Mesenteric fat pad (tissue), 1 donor: ENCODE data around the gene FXYD3. TPM values are rescaled to one million over a fixed set of nuclear protein-coding genes. Genes with fewer than 3 reads are reported as not detected.

ENCODE experiments used
- DNase-seq: peaks from one replicate; pipeline ENCODE4 v3.0.0-alpha.2; 2020; ENCODE audit warnings: low spot score
- total RNA-seq: library from RNA; stranded (reverse); fragmentation: NEBNext Ultra II Directional; extraction: Animal tissue kit (Norgen Biotek cat#: 25700); gene quantifications from one replicate; pipeline ENCODE4 v1.2.1, GENCODE V29; 2021
- donor health status: DM: yes; HTN: yes; CAD: no.

FXYD3 gene
- total RNA-seq, 1 donor from 2014 or later: 1.3 TPM

GRCh38 chr19:35105411-35106290, 10.0 kb upstream of the FXYD3 start:
- no peak for DNase-seq

DNA sequence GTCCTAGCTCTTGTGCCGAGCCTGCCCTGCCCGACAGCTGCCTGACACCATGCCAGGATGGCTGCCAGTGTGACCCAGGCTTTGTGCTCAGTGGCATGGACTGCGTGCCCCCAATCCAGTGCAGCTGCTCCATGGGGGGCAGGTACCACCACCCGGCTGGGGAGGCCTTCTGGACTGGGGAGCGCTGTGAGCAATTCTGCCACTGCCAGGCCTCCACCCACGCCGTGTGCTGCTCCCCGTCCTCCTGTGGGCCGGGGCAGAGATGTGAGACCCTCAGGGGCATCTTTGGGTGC, 9.4 kb upstream of the FXYD3 start:
- DNase-seq: no peak

- no peak for DNase-seq
These were observed 8.6 kb upstream of the FXYD3 start for GRCh38 chr19:35106898-35107541.

- DNase-seq: no peak
These were observed 8.1 kb upstream of the FXYD3 start for GRCh38 chr19:35107545-35107944.

DNA sequence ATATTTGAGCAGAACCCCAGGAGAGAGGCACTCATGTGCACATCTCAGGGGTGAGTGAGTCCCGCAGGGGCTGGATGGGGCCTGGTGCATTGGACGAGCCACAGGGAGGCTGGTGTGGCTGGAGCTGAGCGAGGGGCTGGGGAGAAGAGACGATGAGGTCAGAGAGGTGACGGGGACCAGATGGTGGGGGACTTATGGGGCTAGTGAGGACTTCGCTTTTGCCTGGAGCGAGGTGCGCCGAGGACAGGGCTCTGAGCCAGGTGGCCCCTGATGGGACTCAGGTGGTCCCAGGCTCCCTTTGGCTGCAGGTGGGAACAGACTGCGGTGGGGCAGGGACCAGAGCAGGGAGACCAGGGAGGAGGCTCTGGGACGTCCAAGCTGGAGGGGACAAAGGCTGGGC, 6.9 kb upstream of the FXYD3 start:
- no peak for DNase-seq

- DNase-seq: no peak
These were observed 6.1 kb upstream of the FXYD3 start for GRCh38 chr19:35109395-35110112.

GRCh38 chr19:35110974-35111373, 4.6 kb upstream of the FXYD3 start:
- DNase-seq: no peak

GRCh38 chr19:35112995-35113688, 2.5 kb upstream of the FXYD3 start:
- no peak for DNase-seq

DNA sequence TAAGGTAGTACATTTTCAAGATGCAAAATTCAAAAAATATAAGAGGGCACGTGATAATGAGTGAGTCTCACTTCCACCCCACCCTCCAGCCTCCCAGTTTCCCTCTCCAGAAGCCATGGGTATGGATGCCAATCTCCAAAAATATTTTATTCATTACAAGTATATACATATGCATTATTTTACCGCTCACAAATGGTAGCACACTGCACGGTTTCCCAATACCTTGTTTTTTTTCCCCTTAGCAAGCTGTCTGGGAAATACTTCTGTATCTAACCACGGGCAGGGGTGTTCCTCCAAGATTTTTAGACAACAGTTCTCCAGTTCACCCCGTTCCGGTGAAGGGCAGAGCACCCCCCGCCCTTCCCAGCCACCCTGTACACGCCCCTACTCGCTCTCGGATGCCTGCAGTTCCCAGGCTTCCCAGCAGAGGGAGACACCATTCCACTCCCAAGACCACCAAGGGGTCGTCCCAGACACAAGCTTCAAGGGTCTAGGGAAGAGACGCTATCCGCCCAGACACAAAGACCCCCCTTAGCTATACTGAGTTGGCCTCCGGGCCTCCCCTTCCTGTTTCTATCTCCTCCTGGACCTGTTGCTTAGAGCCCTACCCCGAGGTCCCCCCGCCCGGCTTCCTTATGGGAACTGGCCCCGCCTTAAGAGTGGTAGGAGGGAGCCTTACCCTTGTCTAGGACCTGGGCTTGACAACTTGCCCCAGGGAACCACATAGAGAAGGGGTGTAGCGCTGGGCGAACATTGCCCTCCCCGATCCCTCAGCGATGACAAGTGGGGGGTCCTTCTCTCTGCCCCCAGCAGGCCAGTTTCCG, 1.1 kb upstream of the FXYD3 start:
- no peak for DNase-seq

DNA sequence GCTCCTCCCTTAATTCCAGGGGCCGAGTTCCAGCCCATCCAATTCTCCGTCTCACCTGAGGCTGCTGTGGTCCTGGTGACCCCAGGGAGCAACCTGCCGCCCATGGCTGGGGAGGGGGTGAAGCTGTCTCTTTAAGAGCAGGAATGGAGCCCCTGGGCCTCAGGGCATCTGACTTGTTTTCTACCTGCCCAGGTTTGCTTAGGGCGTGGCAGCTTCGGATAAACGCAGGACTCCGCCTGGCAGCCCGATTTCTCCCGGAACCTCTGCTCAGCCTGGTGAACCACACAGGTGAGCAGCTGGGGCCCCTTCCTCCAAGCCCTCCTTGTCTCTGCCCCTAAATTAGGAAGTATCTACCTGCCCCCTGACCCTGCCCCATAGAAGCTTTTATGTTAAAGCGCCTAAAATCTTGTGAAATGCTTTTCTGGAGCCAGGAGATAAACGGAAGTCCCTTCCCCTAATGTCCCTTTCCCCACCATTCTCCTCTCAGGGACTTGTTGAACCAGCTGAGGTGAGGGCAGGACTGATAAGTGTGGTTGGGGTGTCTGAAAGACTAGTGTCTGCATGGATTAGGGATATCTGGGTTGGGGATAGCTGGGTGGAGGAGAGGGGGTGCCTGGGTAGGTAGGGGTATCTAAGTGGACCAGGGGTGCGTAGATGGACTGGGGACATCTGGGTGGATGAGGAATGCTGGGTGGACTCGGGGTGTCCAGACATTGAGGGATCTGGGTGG, 614 bp downstream of the FXYD3 start:
- no peak for DNase-seq

DNA sequence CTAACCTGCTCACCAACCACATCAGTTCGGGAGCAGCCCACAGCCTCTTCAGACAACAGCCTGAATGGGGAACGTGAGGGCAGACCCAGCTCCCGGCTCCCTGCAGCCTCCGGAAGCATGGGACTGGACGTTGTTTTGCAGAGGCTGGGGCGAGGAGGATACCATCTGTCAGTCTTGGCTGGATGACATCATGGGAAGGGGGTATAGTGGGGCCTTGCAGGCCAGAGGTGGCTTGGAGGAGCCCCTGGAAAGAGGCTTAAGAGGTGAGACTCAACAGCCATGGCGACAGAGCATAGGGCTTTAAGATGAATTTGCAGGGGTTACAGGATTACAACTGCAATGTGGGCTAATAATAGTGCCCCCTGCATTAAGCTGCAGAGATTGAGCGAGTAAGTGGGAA, 1.5 kb downstream of the FXYD3 start:
- DNase-seq: no peak

GRCh38 chr19:35117799-35118198, 2.2 kb downstream of the FXYD3 start:
- no peak for DNase-seq

- DNase-seq: no peak
These were observed 2.8 kb downstream of the FXYD3 start for GRCh38 chr19:35118268-35119020.

DNA sequence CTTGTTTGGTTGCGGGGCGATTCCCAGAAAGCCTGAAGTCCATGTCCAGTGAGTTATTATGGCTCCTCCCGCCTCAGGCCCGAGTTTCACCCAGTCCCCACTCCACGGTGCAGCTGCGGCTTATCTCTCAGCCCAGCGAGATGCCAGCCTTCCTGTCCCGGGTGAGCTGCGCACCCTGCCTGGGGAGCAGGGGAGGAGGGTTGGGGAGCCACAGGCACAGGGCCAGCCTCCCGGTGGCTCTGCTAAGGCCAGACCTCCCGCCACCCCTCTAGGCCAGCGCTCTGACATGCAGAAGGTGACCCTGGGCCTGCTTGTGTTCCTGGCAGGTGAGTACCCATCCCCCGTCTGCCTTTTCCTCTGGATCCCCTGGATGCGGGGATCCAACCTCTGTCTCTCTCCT, 3.5 kb downstream of the FXYD3 start:
- DNase-seq: no peak

DNA sequence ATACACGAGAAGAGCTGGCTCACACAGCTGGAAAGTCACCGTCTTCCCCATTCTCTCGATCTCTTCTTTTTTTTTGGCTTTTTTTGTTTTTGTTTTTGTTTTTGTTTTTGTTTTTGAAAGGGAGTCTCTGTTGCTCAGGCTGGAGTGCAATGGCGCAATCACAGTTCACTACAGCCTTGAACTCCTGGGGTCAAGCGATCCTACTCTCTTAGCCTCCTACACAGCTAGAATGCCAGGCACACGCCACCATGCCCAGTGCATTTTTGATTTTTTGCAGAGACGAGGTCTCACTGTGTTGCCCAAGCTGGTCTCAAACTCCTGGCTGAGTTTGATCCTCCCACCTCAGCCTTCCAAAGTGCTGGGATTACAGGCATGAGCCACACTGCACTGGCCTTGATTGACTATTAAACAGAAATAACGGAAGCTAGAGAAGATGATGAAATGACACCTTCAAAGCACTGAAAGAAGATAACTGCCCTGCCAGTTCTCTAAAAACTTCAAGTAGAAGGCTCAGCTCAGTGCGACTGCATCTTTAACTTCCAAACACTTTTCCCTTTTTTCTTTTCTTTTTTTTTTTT, 4.0 kb downstream of the FXYD3 start:
- DNase-seq: no peak

GRCh38 chr19:35120492-35120891, 4.9 kb downstream of the FXYD3 start:
- DNase-seq: no peak

GRCh38 chr19:35120898-35121297, 5.3 kb downstream of the FXYD3 start:
- DNase-seq: no peak

GRCh38 chr19:35122687-35123551, 7.3 kb downstream of the FXYD3 start:
- DNase-seq: no peak
